KMS-11 (cell line): ENCODE results near the gene GRIK1.

ENCODE experiments used
- H2AFZ ChIP-seq: fragments of 200-600 bp; sonication (generic); 2 replicates; pipeline ENCODE4 v1.6.1; 2016; ENCODE audit warnings: antibody characterized with exemption, mixed run types, low read depth
- H3K27ac ChIP-seq: fragments of 200-600 bp; sonication (generic); 2 replicates; pipeline ENCODE4 v1.6.1; 2016; ENCODE audit warnings: mild to moderate bottlenecking, mixed run types
- H3K27me3 ChIP-seq: fragments of 200-600 bp; sonication (generic); 2 replicates; pipeline ENCODE4 v1.6.1; 2017; ENCODE audit warnings: mild to moderate bottlenecking, low read depth, mixed run types, moderate library complexity; ENCODE audit not compliant: insufficient read depth
- H3K36me3 ChIP-seq: fragments of 200-600 bp; sonication (generic); 2 replicates; pipeline ENCODE4 v1.6.1; 2017; ENCODE audit warnings: mild to moderate bottlenecking, mixed run types; ENCODE audit not compliant: insufficient read depth
- H3K4me1 ChIP-seq: fragments of 200-600 bp; sonication (generic); 2 replicates; pipeline ENCODE4 v1.6.1; 2016; ENCODE audit warnings: mild to moderate bottlenecking, low read depth, mixed run types; ENCODE audit not compliant: poor library complexity, severe bottlenecking
- H3K4me2 ChIP-seq: fragments of 200-600 bp; sonication (generic); 2 replicates; pipeline ENCODE4 v1.7.0; 2016; ENCODE audit warnings: mild to moderate bottlenecking, mixed run types
- H3K4me3 ChIP-seq: fragments of 200-600 bp; sonication (generic); IDR thresholded peaks from 2 replicates; pipeline ENCODE4 v1.6.1; 2017; ENCODE audit warnings: low read depth, low read length, mixed read lengths; ENCODE audit not compliant: insufficient read depth
- H3K79me2 ChIP-seq: fragments of 200-600 bp; sonication (generic); 2 replicates; pipeline ENCODE4 v1.6.1; 2016; ENCODE audit warnings: low read depth, mixed run types; ENCODE audit not compliant: insufficient read depth
- H3K9ac ChIP-seq: fragments of 200-600 bp; sonication (generic); 2 replicates; pipeline ENCODE4 v1.6.1; 2016; ENCODE audit warnings: mild to moderate bottlenecking, mixed run types
- H4K20me1 ChIP-seq: fragments of 200-600 bp; sonication (generic); 2 replicates; pipeline ENCODE4 v1.6.1; 2016; ENCODE audit warnings: mild to moderate bottlenecking, mixed run types; ENCODE audit not compliant: insufficient read depth
- CTCF ChIP-seq: fragments of 200-600 bp; sonication (generic); conservative IDR thresholded peaks from 2 replicates; pipeline ENCODE4 v1.6.1; 2017; ENCODE audit warnings: low read depth, mild to moderate bottlenecking, antibody characterized with exemption, low read length, moderate library complexity, mixed read lengths

The GRIK1 gene

GRCh38 chr21:29675451-29675850, 264.3 kb downstream of the GRIK1 start:
- Histone ChIP-seq H3K4me3 (no peak overlapping the region), H2AFZ (no peak overlapping the region), H3K79me2 (no peaks in the 10 kb centered on the region), H4K20me1 (no peaks in the 10 kb centered on the region), H3K27me3 (no peaks in the 10 kb centered on the region), H3K4me2 (no peak overlapping the region), H3K36me3 (no peaks in the 10 kb centered on the region), H3K4me1 (no peaks in the 10 kb centered on the region), H3K27ac (no peak overlapping the region), H3K9ac (no peak overlapping the region)
- TF ChIP-seq CTCF, result no peak

DNA sequence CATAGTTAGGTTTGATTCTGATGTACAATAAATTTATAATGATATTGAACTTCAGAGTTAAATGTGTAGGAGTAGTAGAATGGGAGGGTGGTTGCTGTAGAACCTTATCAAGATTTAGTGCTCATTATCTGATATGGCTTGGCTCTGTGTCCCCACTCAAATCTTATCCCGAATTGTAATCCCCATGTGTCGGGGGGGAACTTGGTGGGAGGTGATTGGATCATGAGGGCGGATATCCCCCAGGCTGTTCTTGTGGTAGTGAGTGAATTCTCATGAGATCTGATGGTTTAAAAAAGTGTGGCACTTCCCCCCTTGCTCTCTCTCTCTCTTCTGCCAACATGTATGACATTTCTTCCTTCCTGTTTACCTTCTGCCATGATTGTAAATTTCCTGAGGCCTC, 265.5 kb downstream of the GRIK1 start:
- Histone ChIP-seq H3K79me2 (no peaks in the 10 kb centered on the region), H2AFZ (no peak overlapping the region), H3K4me3 (no peak overlapping the region), H3K36me3 (no peaks in the 10 kb centered on the region), H3K4me1 (no peaks in the 10 kb centered on the region), H3K27me3 (no peaks in the 10 kb centered on the region), H3K9ac (no peak overlapping the region), H3K4me2 (no peak overlapping the region), H3K27ac (no peak overlapping the region), H4K20me1 (no peaks in the 10 kb centered on the region)
- TF ChIP-seq CTCF, result no peak

DNA sequence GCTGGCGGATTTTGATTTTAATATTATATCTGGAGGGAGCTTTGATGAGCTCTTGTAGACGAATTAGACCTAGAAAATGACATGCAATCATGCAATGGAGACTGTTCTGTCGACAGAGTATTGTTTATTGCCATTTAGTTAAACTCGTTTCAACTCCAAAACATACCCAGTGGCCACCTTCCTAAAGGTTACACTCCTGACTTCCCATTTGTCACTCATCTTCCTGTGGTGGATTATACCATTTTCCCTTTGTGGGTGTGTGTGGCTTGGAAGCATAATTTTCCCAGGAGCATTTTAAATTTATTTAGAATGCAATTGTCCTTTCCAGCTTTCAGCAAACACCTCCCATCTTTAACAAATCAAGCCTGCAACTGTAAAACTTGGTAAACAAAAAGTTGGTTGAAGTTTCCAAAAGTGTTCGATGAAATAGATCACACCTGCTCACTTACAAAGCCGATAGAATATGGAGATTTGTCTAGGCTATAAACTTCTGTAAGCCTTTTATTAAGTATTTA, 266.6 kb downstream of the GRIK1 start:
- no peaks in the 10 kb centered on the region for H3K79me2 ChIP-seq
- no peak overlapping the region for H3K27ac ChIP-seq
- H3K4me2 ChIP-seq, result no peak overlapping the region
- H3K4me3 ChIP-seq, result no peak overlapping the region
- no peaks in the 10 kb centered on the region for H3K36me3 ChIP-seq
- no peak overlapping the region for H2AFZ ChIP-seq
- H3K4me1 ChIP-seq, result no peaks in the 10 kb centered on the region
- no peak for TF ChIP-seq CTCF
- no peaks in the 10 kb centered on the region for H4K20me1 ChIP-seq
- no peak overlapping the region for H3K9ac ChIP-seq
- no peaks in the 10 kb centered on the region for H3K27me3 ChIP-seq

DNA sequence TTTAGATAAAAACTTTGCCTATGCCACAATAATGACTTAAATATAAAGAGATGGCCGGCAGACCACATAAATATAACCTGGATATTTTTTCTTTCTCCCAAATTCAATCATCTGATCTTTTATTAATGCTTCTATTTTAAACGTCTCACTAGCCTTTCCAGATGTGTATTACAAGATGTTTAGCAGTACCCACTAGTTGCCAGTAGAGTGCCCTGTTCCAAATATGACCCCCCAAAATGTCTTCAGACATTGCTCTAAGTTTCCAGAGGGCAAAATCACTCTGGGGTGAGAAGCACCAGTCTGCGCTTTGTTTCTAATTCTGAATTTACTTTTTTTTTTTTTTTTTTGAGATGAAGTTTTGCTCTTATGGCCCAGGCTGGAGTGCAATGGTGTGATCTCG, 268.1 kb downstream of the GRIK1 start:
- Histone ChIP-seq H2AFZ (no peak overlapping the region), H3K79me2 (no peaks in the 10 kb centered on the region), H3K27me3 (no peaks in the 10 kb centered on the region)

More for the DNA sequence above, 268.1 kb downstream of the GRIK1 start:
- Histone ChIP-seq H3K36me3 (no peaks in the 10 kb centered on the region), H3K9ac (no peak overlapping the region), H4K20me1 (no peaks in the 10 kb centered on the region), H3K4me3 (no peak overlapping the region), H3K4me2 (no peak overlapping the region), H3K4me1 (no peaks in the 10 kb centered on the region), H3K27ac (no peak overlapping the region)
- no peak for TF ChIP-seq CTCF
